Measurements from ENCODE around the gene STPG2.
"Not testable (repeated sequence)": the region's sequence is repeated elsewhere in the genome, so short reads cannot be mapped to it uniquely, and the experiment has no call there.

The STPG2 gene

GRCh38 chr4:97656044-97656720 lies 487.1 kb downstream of the STPG2 start:
- no peak overlapping the region for H3K4me3 ChIP-seq (ENCODE audit: low read length)
- TF ChIP-seq CTCF (conservative IDR thresholded peaks at IDR 0.05; ENCODE audit: low read depth, low read length), result no peak
- DNase-seq (ENCODE audit: low read depth), result peak; percentile 43

GRCh38 chr4:97653701-97654100 lies 489.6 kb downstream of the STPG2 start:
- no peak for DNase-seq (ENCODE audit: low read depth)
- no peak for TF ChIP-seq CTCF (conservative IDR thresholded peaks at IDR 0.05; ENCODE audit: low read depth, low read length)
- no peak overlapping the region for H3K4me3 ChIP-seq (ENCODE audit: low read length)

- no peak overlapping the region for H3K4me3 ChIP-seq (ENCODE audit: low read length)
- DNase-seq (ENCODE audit: low read depth), result peak; percentile 99
- no peak for TF ChIP-seq CTCF (conservative IDR thresholded peaks at IDR 0.05; ENCODE audit: low read depth, low read length)
These were observed 496.3 kb downstream of the STPG2 start for GRCh38 chr4:97646997-97647396.

GRCh38 chr4:97645071-97645821 lies 498.0 kb downstream of the STPG2 start:
- DNase-seq (ENCODE audit: low read depth), result no peak
- TF ChIP-seq CTCF (conservative IDR thresholded peaks at IDR 0.05; ENCODE audit: low read depth, low read length), result no peak
- H3K4me3 ChIP-seq (ENCODE audit: low read length), result no peak overlapping the region

- TF ChIP-seq CTCF (conservative IDR thresholded peaks at IDR 0.05; ENCODE audit: low read depth, low read length), result no peak
- no peak for DNase-seq (ENCODE audit: low read depth)
- no peak overlapping the region for H3K4me3 ChIP-seq (ENCODE audit: low read length)
These were observed 500.1 kb downstream of the STPG2 start for GRCh38 chr4:97643179-97643578.

- no peak overlapping the region for H3K4me3 ChIP-seq (ENCODE audit: low read length)
- DNase-seq (ENCODE audit: low read depth), result no peak
- TF ChIP-seq CTCF (conservative IDR thresholded peaks at IDR 0.05; ENCODE audit: low read depth, low read length), result no peak
These were observed 503.3 kb downstream of the STPG2 start for GRCh38 chr4:97639961-97640360.

GRCh38 chr4:97633831-97634230 lies 509.4 kb downstream of the STPG2 start:
- not testable (repeated sequence) for H3K4me3 ChIP-seq (ENCODE audit: low read length); DNase-seq (ENCODE audit: low read depth)
